ENCODE measurements around the gene KCNJ3. TPM values are rescaled to one million over a fixed set of nuclear protein-coding genes. Genes with fewer than 3 reads are reported as not detected.

Gene KCNJ3
- polyA plus RNA-seq, 3 donors: 7.0 to 7.9 (median 7.1) TPM

DNA sequence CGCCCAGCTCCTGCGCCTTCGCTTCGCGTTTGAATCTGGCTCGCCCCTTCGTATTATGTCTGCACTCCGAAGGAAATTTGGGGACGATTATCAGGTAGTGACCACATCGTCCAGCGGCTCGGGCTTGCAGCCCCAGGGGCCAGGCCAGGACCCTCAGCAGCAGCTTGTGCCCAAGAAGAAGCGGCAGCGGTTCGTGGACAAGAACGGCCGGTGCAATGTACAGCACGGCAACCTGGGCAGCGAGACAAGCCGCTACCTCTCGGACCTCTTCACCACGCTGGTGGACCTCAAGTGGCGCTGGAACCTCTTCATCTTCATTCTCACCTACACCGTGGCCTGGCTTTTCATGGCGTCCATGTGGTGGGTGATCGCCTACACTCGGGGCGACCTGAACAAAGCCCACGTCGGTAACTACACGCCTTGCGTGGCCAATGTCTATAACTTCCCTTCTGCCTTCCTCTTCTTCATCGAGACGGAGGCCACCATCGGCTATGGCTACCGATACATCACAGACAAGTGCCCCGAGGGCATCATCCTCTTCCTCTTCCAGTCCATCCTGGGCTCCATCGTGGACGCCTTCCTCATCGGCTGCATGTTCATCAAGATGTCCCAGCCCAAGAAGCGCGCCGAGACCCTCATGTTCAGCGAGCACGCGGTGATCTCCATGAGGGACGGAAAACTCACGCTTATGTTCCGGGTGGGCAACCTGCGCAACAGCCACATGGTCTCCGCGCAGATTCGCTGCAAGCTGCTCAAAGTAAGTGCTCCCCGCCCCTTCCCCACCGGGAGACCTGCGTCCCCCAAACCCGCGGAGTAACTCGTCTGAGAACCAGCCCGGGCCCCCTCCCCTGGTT is 453 bp downstream of the KCNJ3 start:
- DNase-seq (ENCODE audit: extremely low read depth in 1 of 11, low read depth in 9 of 11, low spot score in 4 of 11): no peak

DNA sequence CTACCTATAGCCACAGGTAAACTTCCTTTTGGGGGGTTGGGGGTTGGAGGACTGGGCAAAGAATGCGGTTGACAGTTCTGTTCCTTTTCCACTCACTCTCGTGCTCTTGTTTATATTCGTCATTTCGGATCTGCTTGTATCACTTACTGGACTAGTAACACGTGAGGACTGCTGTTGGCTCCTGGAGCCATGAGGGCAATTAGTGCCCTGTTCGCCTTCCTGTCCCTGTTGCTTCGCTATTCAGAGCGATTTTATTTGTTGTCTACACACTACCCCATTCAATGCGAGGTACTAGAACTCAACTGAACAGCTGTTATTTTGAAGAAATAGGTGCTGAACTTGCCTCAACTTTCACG is 1.1 kb downstream of the KCNJ3 start:
- no peak for DNase-seq (ENCODE audit: extremely low read depth in 1 of 11, low read depth in 9 of 11, low spot score in 4 of 11)

- no peak for DNase-seq (ENCODE audit: extremely low read depth in 1 of 11, low read depth in 9 of 11, low spot score in 4 of 11)
Observed at GRCh38 chr2:154700136-154700535, 1.6 kb downstream of the KCNJ3 start.

DNA sequence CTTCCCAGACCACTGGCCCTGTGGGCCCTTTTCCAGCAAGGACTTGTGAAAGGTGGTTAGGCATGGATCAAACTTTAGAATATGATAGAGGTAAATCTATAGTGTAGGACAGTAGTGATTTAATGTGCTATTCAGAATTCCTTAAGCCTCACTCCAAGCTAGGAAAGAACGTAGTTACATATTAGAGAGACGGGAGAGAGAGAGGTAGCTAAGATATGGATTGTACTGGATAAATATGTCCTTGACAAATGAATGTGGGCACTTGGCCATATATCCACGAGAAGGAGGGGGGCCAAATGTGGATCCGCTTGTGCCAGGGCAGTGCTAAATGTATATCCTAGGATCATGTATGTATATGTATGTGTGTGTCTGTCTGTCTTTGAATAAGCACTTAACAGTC is 6.5 kb downstream of the KCNJ3 start:
- no peak for DNase-seq (ENCODE audit: extremely low read depth in 1 of 11, low read depth in 9 of 11, low spot score in 4 of 11)

- no peak for DNase-seq (ENCODE audit: extremely low read depth in 1 of 11, low read depth in 9 of 11, low spot score in 4 of 11)
Observed at GRCh38 chr2:154706660-154707059, 8.2 kb downstream of the KCNJ3 start.

DNA sequence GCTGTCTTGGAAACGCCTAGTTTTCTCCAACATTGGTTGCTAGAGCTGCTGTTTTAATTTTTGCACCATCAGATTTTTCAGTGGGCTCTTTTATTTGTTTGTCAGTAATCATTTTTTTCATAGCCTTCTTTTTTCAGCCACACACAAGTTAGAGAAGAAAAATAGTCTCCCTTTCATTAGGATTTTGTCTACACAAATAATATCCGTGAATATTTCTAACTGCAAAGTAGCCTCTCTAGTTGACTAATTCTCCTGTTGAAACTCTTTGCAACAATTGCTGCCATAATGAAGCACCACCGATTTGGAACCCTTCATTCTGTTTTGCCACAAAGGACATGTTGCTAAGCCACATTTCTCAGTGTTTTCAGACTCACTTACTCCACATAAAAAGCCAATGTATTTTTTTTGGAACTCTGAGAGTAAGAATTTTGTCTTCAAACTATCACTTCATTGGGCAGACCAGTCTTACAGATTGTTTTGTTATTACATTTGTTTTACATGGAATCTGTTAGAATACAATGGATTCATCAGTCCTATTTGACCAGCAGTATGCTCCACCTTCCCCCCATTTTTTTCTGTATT is 9.6 kb downstream of the KCNJ3 start:
- no peak for DNase-seq (ENCODE audit: extremely low read depth in 1 of 11, low read depth in 9 of 11, low spot score in 4 of 11)

DNA sequence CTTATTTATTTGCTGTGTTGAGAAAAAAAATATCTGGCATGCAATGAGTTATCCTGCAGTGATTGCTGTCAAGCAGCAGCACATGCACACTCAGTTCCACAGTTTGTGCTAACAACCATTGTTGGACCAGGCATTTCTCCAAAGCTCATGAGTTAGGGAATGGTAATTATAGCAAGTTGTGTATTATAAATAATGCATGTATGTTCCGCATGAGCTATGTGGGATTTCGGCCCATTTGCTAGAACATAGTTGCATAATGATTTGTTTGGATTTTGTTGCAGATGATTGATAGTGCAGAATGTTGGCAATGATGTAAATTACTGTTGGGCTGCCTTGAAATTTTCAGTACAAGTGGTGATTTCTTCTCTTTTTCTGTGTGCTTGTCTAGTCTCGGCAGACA is 10.7 kb downstream of the KCNJ3 start:
- DNase-seq (ENCODE audit: extremely low read depth in 1 of 11, low read depth in 9 of 11, low spot score in 4 of 11): no peak

DNA sequence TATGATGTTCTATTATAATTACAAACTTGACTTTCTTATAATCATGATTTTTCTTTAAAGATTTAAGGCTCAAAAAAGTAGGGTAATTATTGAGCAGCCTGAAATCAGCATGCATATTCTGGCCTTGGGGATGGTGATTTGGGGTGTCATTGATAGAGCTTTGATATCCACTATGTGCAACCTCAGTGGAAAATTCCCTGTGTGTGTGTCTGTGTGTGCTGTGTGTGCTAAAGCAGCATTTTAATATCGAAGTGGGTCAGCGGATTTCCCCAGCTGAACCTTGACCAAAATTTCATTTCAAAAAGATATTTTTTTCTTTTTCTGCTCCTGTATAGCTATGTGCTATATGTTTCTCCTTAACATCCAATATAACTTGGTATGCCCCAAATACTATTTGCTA is 11.6 kb downstream of the KCNJ3 start:
- DNase-seq (ENCODE audit: extremely low read depth in 1 of 11, low read depth in 9 of 11, low spot score in 4 of 11): no peak

- no peak for DNase-seq (ENCODE audit: extremely low read depth in 1 of 11, low read depth in 9 of 11, low spot score in 4 of 11)
Observed at GRCh38 chr2:154710685-154711084, 12.2 kb downstream of the KCNJ3 start.

DNA sequence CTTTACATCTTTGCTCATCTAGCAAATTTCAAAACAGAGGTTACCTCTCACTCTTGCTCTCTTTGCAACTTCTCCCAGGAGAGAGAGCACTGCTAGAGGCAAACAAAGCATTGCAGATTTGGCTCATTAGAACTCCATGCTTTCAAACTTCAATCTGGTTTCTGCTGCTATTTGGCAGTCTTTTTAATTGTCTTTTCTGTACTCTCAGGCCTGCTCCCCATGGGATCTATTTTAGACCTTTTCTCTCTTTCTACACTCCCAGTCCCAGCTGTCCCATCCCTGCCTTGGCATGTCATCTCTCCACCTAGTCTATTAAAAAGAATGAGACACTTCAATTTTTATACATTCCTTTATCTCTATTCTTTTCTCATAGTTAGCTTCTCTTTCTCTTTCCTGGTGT is 15.2 kb downstream of the KCNJ3 start:
- no peak for DNase-seq (ENCODE audit: extremely low read depth in 1 of 11, low read depth in 9 of 11, low spot score in 4 of 11)

- no peak for DNase-seq (ENCODE audit: extremely low read depth in 1 of 11, low read depth in 9 of 11, low spot score in 4 of 11)
Observed at GRCh38 chr2:154720651-154721050, 22.2 kb downstream of the KCNJ3 start.

DNA sequence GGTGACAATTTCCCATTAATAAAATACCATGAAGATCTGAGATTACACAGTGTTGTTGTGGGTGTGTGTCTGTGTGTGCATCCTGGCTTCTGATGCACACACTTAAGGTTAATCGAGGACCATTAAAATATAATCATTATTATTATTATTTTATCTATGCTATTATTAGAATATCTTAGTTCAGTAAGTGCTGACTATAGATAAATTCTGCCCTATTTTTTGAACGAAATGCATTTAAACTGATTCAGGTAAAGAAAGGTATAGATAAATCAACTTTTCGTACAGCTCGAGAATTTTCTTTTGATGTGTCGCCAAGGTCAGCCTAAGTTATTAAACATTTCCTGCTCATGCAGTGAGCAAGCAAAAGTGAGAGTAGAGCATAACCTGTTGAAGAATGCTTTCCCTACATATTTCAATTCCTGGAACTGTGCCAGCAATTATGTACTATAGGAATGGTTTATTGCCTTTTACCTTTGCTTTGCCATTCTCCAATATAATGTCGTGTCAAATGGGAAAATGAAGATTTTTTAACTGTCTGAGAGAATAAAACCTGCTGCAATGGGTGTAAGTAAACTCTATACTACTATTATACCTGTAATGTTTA is 25.8 kb downstream of the KCNJ3 start:
- no peak for DNase-seq (ENCODE audit: extremely low read depth in 1 of 11, low read depth in 9 of 11, low spot score in 4 of 11)

GRCh38 chr2:154740361-154740760 is 41.9 kb downstream of the KCNJ3 start:
- DNase-seq (ENCODE audit: extremely low read depth in 1 of 11, low read depth in 9 of 11, low spot score in 4 of 11): no peak

DNA sequence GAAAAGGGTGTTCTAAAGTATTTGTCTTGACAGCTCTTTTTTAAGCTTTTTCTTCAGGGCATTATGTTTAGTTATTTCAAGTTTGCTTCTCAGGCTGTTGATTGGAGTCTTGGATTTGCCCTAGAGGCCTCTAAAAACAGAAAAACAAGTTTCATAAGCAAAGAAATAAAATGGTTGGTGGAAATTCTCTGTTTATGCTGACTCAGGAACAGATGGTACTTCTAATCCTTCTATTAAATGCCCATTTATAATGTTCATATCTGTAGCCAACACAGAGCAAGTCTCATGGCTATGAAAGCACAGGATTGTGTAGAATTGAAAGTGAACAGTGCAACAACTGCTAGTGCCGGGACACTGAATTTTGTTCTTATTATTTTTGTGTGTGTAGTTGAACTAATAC is 60.4 kb downstream of the KCNJ3 start:
- no peak for DNase-seq (ENCODE audit: extremely low read depth in 1 of 11, low read depth in 9 of 11, low spot score in 4 of 11)

DNA sequence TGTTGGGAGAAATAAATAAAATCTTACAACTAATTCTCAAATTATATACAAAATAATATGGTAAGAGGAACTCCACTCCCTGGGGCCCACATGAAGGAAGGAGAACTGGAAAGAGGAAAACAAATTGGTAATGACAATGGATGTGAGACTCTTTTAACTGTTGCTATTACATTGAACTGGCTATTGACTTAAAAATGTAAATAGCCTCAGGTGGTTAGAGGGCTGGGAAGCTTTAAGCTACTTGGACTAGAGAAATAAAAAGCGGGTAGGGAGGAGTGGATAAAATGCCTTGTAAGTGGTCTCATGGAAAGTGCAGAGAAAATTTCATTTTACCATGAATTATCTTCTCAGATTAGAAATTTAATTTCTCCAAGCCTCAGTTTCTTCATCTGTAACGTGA is 64.1 kb downstream of the KCNJ3 start:
- DNase-seq (ENCODE audit: extremely low read depth in 1 of 11, low read depth in 9 of 11, low spot score in 4 of 11): no peak

DNA sequence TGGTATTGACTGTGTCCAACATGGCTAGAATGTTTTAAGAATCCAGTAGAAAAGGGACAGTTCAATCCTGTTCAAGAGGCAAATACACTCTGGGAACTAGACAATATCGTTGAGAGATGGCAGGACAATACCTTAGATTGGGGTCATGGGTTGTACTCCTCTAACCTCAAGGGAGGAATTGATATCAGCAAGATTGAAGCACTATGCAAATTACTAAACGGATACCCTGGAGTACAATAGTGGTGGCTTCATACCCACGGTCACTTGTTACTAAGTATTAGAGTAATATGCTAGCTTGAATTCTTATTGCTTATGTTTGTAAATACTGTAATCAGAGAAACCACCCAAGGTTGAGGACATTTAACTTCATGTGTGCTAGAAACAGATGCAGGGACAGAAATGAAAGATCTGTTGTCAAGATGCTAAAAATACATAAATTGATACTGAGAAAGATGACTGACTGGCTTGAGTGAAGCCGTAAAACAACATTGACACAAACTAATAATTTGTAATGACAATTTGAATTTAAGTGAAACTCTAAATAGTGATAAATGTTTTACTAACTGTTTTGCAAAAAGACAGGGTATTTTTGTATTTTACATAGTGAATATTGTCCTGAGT is 73.3 kb downstream of the KCNJ3 start:
- no peak for DNase-seq (ENCODE audit: extremely low read depth in 1 of 11, low read depth in 9 of 11, low spot score in 4 of 11)

DNA sequence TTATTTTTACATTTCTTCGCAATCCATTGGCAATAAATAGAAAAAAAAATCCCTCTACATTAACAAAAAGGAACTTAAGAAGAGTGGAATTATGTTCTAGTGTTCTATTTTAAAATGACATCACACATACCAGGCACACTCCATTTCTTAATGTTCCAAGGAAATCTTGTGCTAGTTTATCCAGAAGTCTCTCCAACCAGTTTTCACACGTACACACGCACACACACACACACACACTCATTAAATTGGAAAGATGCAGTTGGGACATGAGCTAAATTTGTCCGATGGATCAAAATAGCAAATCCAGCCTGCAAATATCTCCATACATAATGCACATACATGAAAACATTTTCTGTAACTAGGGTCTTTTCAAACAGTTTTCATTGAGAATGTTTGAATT is 78.3 kb downstream of the KCNJ3 start:
- DNase-seq (ENCODE audit: extremely low read depth in 1 of 11, low read depth in 9 of 11, low spot score in 4 of 11): no peak

- no peak for DNase-seq (ENCODE audit: extremely low read depth in 1 of 11, low read depth in 9 of 11, low spot score in 4 of 11)
Observed at GRCh38 chr2:154794406-154794805, 95.9 kb downstream of the KCNJ3 start.

DNA sequence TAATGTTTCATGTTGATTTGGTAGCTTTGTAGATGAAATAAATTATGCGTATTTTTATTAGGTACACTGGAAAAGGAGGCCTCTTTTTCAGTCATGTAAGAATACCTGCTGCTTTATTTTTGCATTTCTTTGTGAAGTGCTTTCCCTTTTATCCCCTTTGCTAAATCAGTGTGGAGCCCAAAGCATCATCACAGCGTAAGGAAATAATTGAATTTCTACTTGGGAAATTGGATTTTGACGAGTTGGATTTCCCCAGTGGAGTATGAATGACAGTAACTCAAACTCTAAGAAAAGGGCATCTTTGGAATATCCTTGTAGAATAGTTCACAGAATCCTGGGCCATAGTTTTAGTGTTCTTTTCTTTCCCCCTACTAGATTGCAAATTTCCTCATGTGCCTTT is 97.2 kb downstream of the KCNJ3 start:
- DNase-seq (ENCODE audit: extremely low read depth in 1 of 11, low read depth in 9 of 11, low spot score in 4 of 11): no peak

- no peak for DNase-seq (ENCODE audit: extremely low read depth in 1 of 11, low read depth in 9 of 11, low spot score in 4 of 11)
Observed at GRCh38 chr2:154804451-154804850, 106.0 kb downstream of the KCNJ3 start.
